GM19467 (cell line): ENCODE results near the gene MMP25.

Experiments
- ATAC-seq: cut with Tn5 transposase; IDR thresholded peaks from one replicate; pipeline ENCODE4 v1.9.1; 2021; ENCODE audit warnings: mild to moderate bottlenecking, moderate library complexity; ENCODE audit not compliant: unreplicated experiment

MMP25 gene

GRCh38 chr16:3089717-3090592 is 43.6 kb downstream of the MMP25 start:
- no peak for ATAC-seq

- no peak for ATAC-seq
Measured at GRCh38 chr16:3091551-3091950, 45.2 kb downstream of the MMP25 start.

GRCh38 chr16:3092501-3092941 is 46.2 kb downstream of the MMP25 start:
- no peak for ATAC-seq

GRCh38 chr16:3094289-3095027 is 48.1 kb downstream of the MMP25 start:
- no peak for ATAC-seq

- ATAC-seq = no peak
Measured at GRCh38 chr16:3095869-3096268, 49.5 kb downstream of the MMP25 start.

GRCh38 chr16:3096362-3096761 is 50.0 kb downstream of the MMP25 start:
- no peak for ATAC-seq

GRCh38 chr16:3097266-3097665 is 50.9 kb downstream of the MMP25 start:
- no peak for ATAC-seq

- ATAC-seq = no peak
Measured at GRCh38 chr16:3098459-3099394, 52.4 kb downstream of the MMP25 start, which contains the start of gene ZSCAN10. TSS of gene ZSCAN10 (minus strand) at chr16:3099294. CDS start at chr16:3092937, 6,357 bp downstream.

GRCh38 chr16:3099395-3099731 is 53.0 kb downstream of the MMP25 start:
- ATAC-seq = no peak

- ATAC-seq = no peak
Measured at GRCh38 chr16:3099732-3100499, 53.6 kb downstream of the MMP25 start.

- ATAC-seq = no peak
Measured at GRCh38 chr16:3101018-3101840, 54.9 kb downstream of the MMP25 start.

- ATAC-seq = no peak
Measured at GRCh38 chr16:3101841-3102470, 55.6 kb downstream of the MMP25 start.

GRCh38 chr16:3106205-3106928 is 60.0 kb downstream of the MMP25 start:
- peak; percentile 75 for ATAC-seq
